GM06990 (cell line): Measurements from ENCODE around the gene CLDN24.

Experiments
- DNase-seq: peaks from one replicate; pipeline ENCODE4 v3.0.0-alpha.2; 2011; ENCODE audit not compliant: insufficient read length; ENCODE audit errors: extremely low read depth
- H3K27me3 ChIP-seq: replicated peaks from 2 replicates; pipeline ENCODE4 v1.6.0; 2011; ENCODE audit warnings: low read length; ENCODE audit not compliant: control insufficient read depth, insufficient read depth
- H3K36me3 ChIP-seq: 2 replicates; pipeline ENCODE4 v1.5.1; 2011; ENCODE audit warnings: low read length; ENCODE audit not compliant: control insufficient read depth, insufficient read depth
- H3K4me3 ChIP-seq: replicated peaks from 2 replicates; pipeline ENCODE4 v1.5.1; 2011; ENCODE audit warnings: low read depth, mild to moderate bottlenecking, control low read depth, low read length
- CTCF ChIP-seq: IDR thresholded peaks from 2 replicates; pipeline ENCODE4 v1.5.1; 2011; ENCODE audit warnings: low read length, control low read depth, mild to moderate bottlenecking, inconsistent platforms; ENCODE audit not compliant: insufficient read depth, poor library complexity, severe bottlenecking

Gene CLDN24

GRCh38 chr4:183304067-183304466 is 18.2 kb downstream of the CLDN24 start:
- Histone ChIP-seq H3K4me3 (no peak overlapping the region), H3K27me3 (no peaks in the 10 kb centered on the region), H3K36me3 (no peaks in the 10 kb centered on the region)
- no peak for TF ChIP-seq CTCF
- no peak for DNase-seq

- DNase-seq: no peak
- H3K4me3 ChIP-seq: no peak overlapping the region
- H3K36me3 ChIP-seq: no peaks in the 10 kb centered on the region
- H3K27me3 ChIP-seq: no peaks in the 10 kb centered on the region
- no peak for TF ChIP-seq CTCF
These were observed 18.9 kb downstream of the CLDN24 start for GRCh38 chr4:183303301-183303700.

GRCh38 chr4:183300655-183301054 is 21.6 kb downstream of the CLDN24 start:
- no peaks in the 10 kb centered on the region for H3K27me3 ChIP-seq
- no peaks in the 10 kb centered on the region for H3K36me3 ChIP-seq
- no peak overlapping the region for H3K4me3 ChIP-seq
- DNase-seq: no peak
- no peak for TF ChIP-seq CTCF

- DNase-seq: no peak
- Histone ChIP-seq H3K27me3 (no peaks in the 10 kb centered on the region), H3K36me3 (no peaks in the 10 kb centered on the region), H3K4me3 (no peak overlapping the region)
- no peak for TF ChIP-seq CTCF
These were observed 22.2 kb downstream of the CLDN24 start for GRCh38 chr4:183300070-183300469.

- H3K4me3 ChIP-seq: no peak overlapping the region
- TF ChIP-seq CTCF: no peak
- H3K36me3 ChIP-seq: no peaks in the 10 kb centered on the region
- DNase-seq: no peak
- no peaks in the 10 kb centered on the region for H3K27me3 ChIP-seq
These were observed 22.8 kb downstream of the CLDN24 start for GRCh38 chr4:183299464-183299863.

GRCh38 chr4:183297675-183298074 is 24.6 kb downstream of the CLDN24 start:
- no peak for TF ChIP-seq CTCF
- no peak overlapping the region for H3K4me3 ChIP-seq
- no peaks in the 10 kb centered on the region for H3K27me3 ChIP-seq
- no peak for DNase-seq
- no peaks in the 10 kb centered on the region for H3K36me3 ChIP-seq
